Vagina (tissue), 2 donors: ENCODE data around the gene LRP11.

Experiments
- POLR2A ChIP-seq, 2 donors: fragments of 450-650 bp; IDR thresholded peaks; one replicate each; pipeline ENCODE4 v1.6.1; 2017; ENCODE audit warnings: antibody characterized with exemption in 2 of 2, mild to moderate bottlenecking in 2 of 2, moderate library complexity in 2 of 2
- POLR2AphosphoS5 ChIP-seq, 2 donors: sonication (generic); formaldehyde crosslinking; IDR thresholded peaks; one replicate each; pipeline ENCODE4 v1.9.0; 2017; ENCODE audit warnings: antibody characterized with exemption in 2 of 2, mild to moderate bottlenecking in 2 of 2, low read depth in 1 of 2; ENCODE audit not compliant: insufficient read depth in 1 of 2
- TF ChIP-seq, protein P1 (sequence below), 3 experiments: fragments of 450-650 bp in 2 of 3; fragments of 200-600 bp in 1 of 3; sonication (generic) in 1 of 3; IDR thresholded peaks; one replicate each; pipeline ENCODE4 v1.5.1; 2017 to 2019; ENCODE audit warnings: antibody characterized with exemption in 3 of 3, mild to moderate bottlenecking in 2 of 3, moderate library complexity in 2 of 3

DNA sequence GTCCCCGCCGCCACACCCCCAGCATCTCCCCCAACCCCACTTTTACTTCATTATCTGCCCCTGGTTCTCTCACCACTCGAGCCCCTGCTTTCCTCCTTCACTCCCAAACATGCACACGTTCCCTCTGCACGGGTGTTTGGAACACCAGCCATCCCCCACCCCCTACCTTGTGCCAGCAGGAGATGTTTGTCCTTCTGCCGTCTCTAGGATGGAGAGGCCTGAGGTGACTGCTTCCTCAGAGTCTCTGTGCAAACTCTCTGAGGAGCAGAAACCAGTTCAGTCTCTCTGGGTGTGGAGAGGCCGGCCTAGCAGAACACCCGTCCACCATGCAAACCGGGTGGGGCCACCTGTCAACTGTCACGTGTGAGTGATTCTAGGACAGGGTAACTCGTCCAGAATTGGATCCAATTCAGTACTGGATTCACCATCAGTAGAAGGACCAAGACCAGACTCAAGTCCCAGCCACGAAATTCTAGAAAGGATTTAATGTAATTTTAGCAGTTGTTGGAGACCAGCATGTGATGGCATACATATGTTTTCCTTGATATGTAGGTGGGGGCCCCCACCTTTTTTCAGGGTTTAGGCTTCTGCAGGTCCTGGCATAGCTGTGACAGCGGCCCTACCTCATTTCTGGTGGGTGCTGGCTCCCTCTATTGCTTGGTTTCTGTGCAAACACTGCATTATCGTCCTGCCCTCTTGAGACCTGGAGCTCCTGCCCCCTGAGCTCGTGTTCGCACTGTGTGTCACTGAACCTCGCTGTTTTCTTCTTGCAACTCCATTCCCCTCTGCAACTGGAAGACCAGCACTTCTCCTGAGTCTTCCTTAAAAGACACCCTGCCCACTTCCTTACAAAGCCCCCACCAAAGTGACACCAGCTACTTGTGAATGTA is 33.9 kb upstream of the LRP11 start, which contains the start of gene RAET1E:
- TF ChIP-seq POLR2AphosphoS5 (IDR thresholded peaks at IDR 0.05; ENCODE audit: insufficient read depth in 1 of 2, low read depth in 1 of 2) (no peak), POLR2A (IDR thresholded peaks at IDR 0.05) (no peak)
- TF ChIP-seq, protein P1, sequence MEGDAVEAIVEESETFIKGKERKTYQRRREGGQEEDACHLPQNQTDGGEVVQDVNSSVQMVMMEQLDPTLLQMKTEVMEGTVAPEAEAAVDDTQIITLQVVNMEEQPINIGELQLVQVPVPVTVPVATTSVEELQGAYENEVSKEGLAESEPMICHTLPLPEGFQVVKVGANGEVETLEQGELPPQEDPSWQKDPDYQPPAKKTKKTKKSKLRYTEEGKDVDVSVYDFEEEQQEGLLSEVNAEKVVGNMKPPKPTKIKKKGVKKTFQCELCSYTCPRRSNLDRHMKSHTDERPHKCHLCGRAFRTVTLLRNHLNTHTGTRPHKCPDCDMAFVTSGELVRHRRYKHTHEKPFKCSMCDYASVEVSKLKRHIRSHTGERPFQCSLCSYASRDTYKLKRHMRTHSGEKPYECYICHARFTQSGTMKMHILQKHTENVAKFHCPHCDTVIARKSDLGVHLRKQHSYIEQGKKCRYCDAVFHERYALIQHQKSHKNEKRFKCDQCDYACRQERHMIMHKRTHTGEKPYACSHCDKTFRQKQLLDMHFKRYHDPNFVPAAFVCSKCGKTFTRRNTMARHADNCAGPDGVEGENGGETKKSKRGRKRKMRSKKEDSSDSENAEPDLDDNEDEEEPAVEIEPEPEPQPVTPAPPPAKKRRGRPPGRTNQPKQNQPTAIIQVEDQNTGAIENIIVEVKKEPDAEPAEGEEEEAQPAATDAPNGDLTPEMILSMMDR (IDR thresholded peaks at IDR 0.05): no peak
